Melanocyte of skin (primary cell): ENCODE measurements around the gene ACTL9. TPM values are rescaled to one million over a fixed set of nuclear protein-coding genes. Genes with fewer than 3 reads are reported as not detected.

ENCODE experiments used
- total RNA-seq, 2 donors: library from RNA; depleted of rRNA; stranded (reverse); fragments of >200 nt; gene quantifications; 2 replicates each; pipeline ENCODE4 v1.2.3, GENCODE V29; 2012

Gene ACTL9, protein sequence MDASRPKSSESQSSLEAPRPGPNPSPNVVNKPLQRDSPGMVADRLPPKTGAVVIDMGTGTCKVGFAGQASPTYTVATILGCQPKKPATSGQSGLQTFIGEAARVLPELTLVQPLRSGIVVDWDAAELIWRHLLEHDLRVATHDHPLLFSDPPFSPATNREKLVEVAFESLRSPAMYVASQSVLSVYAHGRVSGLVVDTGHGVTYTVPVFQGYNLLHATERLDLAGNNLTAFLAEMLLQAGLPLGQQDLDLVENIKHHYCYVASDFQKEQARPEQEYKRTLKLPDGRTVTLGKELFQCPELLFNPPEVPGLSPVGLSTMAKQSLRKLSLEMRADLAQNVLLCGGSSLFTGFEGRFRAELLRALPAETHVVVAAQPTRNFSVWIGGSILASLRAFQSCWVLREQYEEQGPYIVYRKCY
- total RNA-seq, result not detected

GRCh38 chr19:8698433-8699063 lies at the start of gene ACTL9:
Gene ACTL9 (minus strand): TSS chr19:8698795. CDS start chr19:8698701, 94 bp downstream.

DNA sequence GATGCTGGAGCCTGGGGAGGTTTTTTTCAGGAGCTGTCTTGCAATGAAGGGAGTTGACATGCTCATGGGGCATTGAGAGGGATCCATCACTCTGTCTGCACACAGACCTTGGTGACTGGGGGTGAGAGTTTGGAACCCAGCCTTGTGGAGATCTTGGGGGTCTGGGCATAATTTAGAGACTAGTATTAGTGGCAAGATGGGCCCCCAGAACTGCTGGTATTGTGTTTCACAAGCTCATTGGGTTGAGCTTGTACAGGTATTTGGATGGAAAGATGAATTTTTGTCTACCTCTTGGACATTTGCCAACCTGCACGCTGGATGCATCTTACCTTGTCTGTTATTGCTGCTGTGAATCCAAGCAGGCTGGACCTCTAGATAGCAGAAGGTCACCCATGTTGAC lies 22.7 kb upstream of the ACTL9 start, which contains the start of gene OR2Z1:
TSS of gene OR2Z1 (plus strand) at position 301 of the 400 bp plus-strand sequence. CDS start 9,395 bp downstream, outside the sequence.

Other genes with a start within 250 kb of the ACTL9 start
- gene PRAM1, start 196.2 kb downstream of the ACTL9 start, total RNA-seq, result not detected
- 1 to 10 TPM; 5.5 to 6.3 TPM for gene ZNF414, start 184.6 kb downstream of the ACTL9 start, total RNA-seq
- 1 to 10 TPM; 1.0 to 1.3 TPM for gene MYO1F, start 121.4 kb downstream of the ACTL9 start, total RNA-seq
- 1 to 10 TPM in 1 of 2 donors, under 1 TPM in 1; 0.69 to 2.0 TPM for gene ADAMTS10, start 88.1 kb downstream of the ACTL9 start, total RNA-seq
- not detected for gene NFILZ, start 68.2 kb downstream of the ACTL9 start, total RNA-seq
- gene OR2Z1, start 22.8 kb upstream of the ACTL9 start, total RNA-seq, result not detected
- gene ZNF558, start 133.5 kb upstream of the ACTL9 start, total RNA-seq, result 10 to 100 TPM; 12.3 to 15.8 TPM
- not detected for gene MBD3L1, start 133.6 kb upstream of the ACTL9 start, total RNA-seq